ENCODE measurements around the gene RPS26. TPM values are rescaled to one million over a fixed set of nuclear protein-coding genes. Genes with fewer than 3 reads are reported as not detected.
A peak's percentile ranks its signal among the peaks of the same experiment; 100 is the strongest.

Gene RPS26
- total and polyA plus RNA-seq, 2 of the 13 experiments (the other 11 are each of a cell fraction or from before 2014, with no cell fraction given) = 150 to 421 TPM

DNA sequence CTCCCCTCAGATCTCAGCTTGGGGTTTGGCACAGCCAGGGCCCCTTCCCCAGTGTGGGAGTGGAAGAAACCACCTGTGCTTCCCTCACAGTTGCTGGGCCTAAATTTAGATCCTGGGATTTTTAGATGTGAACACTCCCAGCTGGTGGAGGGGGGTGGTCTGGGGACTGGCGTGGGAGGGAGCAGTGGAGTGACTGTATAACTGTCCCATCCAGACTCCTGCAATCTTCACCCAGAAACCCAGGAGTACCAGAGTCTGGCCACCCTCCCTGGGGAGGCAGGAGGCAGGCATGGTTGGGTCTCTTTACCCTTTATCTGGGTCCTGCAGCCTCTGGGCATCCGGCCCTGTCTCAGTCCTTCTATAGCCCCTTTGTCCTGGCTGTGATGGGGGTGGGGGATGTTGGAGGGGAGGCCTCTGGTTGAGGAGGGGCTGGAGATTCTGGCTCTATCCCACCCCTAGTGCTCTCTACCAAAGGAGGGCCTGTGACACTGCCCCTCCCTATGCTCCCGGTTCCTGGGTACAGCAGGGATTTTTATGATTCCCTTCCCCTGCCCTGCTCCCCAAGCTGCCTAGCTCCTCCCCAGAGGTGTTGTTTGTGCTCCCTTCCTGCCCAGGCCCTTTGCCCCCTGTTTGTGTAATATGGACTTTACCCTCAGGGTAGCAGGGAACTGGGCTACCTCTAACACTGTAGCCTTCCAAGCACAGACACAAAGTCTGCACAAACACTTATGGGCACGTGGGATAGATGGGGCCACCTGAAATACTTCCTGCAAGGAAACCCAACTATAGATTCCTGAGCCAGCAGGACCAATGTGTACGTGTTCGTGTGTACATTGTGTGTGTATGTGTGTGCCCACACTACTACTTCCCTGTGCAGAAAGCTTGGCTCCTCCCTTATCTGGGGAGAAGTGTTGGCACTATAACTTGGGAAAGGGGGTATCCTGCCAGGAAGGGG lies 40.0 kb downstream of the RPS26 start (continued):
- TF ChIP-seq KMT2B (CRISPR knock-in tag; IDR thresholded peaks at IDR 0.05) = peak; percentile 84; the same call in 1 of the 2 replicates
- no peak for TF ChIP-seq POLR2AphosphoS2 (IDR thresholded peaks at IDR 0.05; ENCODE audit: low read depth, low read length)
- TF ChIP-seq SAFB2 (CRISPR knock-in tag; IDR thresholded peaks at IDR 0.05; ENCODE audit: borderline replicate concordance, low read depth) = peak; percentile 38; the same call in 1 of the 2 replicates
- peak; percentile 61; the same call in 1 of the 2 replicates for TF ChIP-seq ZBTB38 (CRISPR knock-in tag; IDR thresholded peaks at IDR 0.05)
- TF ChIP-seq ARNT2 (CRISPR knock-in tag; IDR thresholded peaks at IDR 0.05; ENCODE audit: low read depth) = peak; percentile 80
- TF ChIP-seq ZNF530 (CRISPR knock-in tag; IDR thresholded peaks at IDR 0.05; ENCODE audit: low read depth) = no peak
- TF ChIP-seq ZNF615 (CRISPR knock-in tag; IDR thresholded peaks at IDR 0.05; ENCODE audit: borderline replicate concordance) = no peak
- TF ChIP-seq SOX6 (IDR thresholded peaks at IDR 0.05) = no peak
- TF ChIP-seq SOX6 (CRISPR knock-in tag; IDR thresholded peaks at IDR 0.05) = peak; percentile 96
- peak; percentile 58; the same call in 1 of the 2 replicates for TF ChIP-seq ZSCAN12 (CRISPR knock-in tag; IDR thresholded peaks at IDR 0.05)
- no peak for TF ChIP-seq MBNL3 (CRISPR knock-in tag; conservative IDR thresholded peaks at IDR 0.05)
- peak; percentile 17; the same call in 1 of the 2 replicates for TF ChIP-seq KMT2A (CRISPR knock-in tag; IDR thresholded peaks at IDR 0.05)
- TF ChIP-seq ZNF263 (CRISPR knock-in tag; IDR thresholded peaks at IDR 0.05) = peak; percentile 100
- no peak for TF ChIP-seq ZNF569 (CRISPR knock-in tag; IDR thresholded peaks at IDR 0.05; ENCODE audit: borderline replicate concordance)
- no peak; the same call in 1 of the 2 replicates for TF ChIP-seq NCOA1 (CRISPR knock-in tag; IDR thresholded peaks at IDR 0.05)
- TF ChIP-seq CCDC6 (CRISPR knock-in tag; IDR thresholded peaks at IDR 0.05) = peak; percentile 92
- TF ChIP-seq FOXO4 (CRISPR knock-in tag; conservative IDR thresholded peaks at IDR 0.05) = no peak
- peak; percentile 65; the same call in 1 of the 2 replicates for TF ChIP-seq MEIS2 (CRISPR knock-in tag; IDR thresholded peaks at IDR 0.05)
- TF ChIP-seq BRD4 (CRISPR knock-in tag; IDR thresholded peaks at IDR 0.05) = peak; percentile 84
- TF ChIP-seq ZBTB7A (CRISPR knock-in tag; IDR thresholded peaks at IDR 0.05) = peak; percentile 86; the same call in 1 of the 2 replicates
- TF ChIP-seq HIC2 (CRISPR knock-in tag; IDR thresholded peaks at IDR 0.05; ENCODE audit: low read depth) = peak; percentile 95
- TF ChIP-seq ZNF335 (CRISPR knock-in tag; IDR thresholded peaks at IDR 0.05) = peak; percentile 17; the same call in 1 of the 2 replicates
- TF ChIP-seq, protein P1, sequence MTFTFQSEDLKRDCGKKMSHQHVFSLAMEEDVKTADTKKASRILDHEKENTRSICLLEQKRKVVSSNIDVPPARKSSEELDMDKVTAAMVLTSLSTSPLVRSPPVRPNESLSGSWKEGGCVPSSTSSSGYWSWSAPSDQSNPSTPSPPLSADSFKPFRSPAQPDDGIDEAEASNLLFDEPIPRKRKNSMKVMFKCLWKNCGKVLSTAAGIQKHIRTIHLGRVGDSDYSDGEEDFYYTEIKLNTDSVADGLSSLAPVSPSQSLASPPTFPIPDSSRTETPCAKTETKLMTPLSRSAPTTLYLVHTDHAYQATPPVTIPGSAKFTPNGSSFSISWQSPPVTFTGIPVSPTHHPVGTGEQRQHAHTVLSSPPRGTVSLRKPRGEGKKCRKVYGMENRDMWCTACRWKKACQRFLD (CRISPR knock-in tag; IDR thresholded peaks at IDR 0.05; ENCODE audit: borderline replicate concordance) = 0 out of 2 replicates have a peak, but pooled peaks have one; percentile 26
- TF ChIP-seq, protein P2, sequence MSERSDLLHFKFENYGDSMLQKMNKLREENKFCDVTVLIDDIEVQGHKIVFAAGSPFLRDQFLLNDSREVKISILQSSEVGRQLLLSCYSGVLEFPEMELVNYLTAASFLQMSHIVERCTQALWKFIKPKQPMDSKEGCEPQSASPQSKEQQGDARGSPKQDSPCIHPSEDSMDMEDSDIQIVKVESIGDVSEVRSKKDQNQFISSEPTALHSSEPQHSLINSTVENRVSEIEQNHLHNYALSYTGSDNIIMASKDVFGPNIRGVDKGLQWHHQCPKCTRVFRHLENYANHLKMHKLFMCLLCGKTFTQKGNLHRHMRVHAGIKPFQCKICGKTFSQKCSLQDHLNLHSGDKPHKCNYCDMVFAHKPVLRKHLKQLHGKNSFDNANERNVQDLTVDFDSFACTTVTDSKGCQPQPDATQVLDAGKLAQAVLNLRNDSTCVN (CRISPR knock-in tag; IDR thresholded peaks at IDR 0.05; ENCODE audit: borderline replicate concordance) = no peak; the same call in 1 of the 2 replicates
